Memory B cell (primary cell): ENCODE data around the gene SUN5.

Experiments used
- ATAC-seq: fragments of 150-1000 bp; cut with Tn5 transposase; 2 replicates; pipeline ENCODE4 v1.10.0; 2021; ENCODE audit warnings: low read depth, mild to moderate bottlenecking, moderate library complexity
- DNase-seq, 2 donors: peaks; one replicate each; pipeline ENCODE4 v3.0.0; 2022; ENCODE audit warnings: low spot score in 2 of 2
- H3K27ac Mint-ChIP-seq: one replicate; pipeline ENCODE4 v1.8.0; 2022; ENCODE audit warnings: mild to moderate bottlenecking, moderate library complexity, mixed read lengths
- H3K27me3 Mint-ChIP-seq: one replicate; pipeline ENCODE4 v1.8.0; 2022; ENCODE audit warnings: mixed read lengths
- H3K36me3 Mint-ChIP-seq: one replicate; pipeline ENCODE4 v1.8.0; 2022; ENCODE audit warnings: mild to moderate bottlenecking, mixed read lengths
- H3K4me1 Mint-ChIP-seq: one replicate; pipeline ENCODE4 v1.8.0; 2022; ENCODE audit warnings: mixed read lengths
- H3K4me3 Mint-ChIP-seq: one replicate; pipeline ENCODE4 v1.8.0; 2022; ENCODE audit warnings: mild to moderate bottlenecking, moderate library complexity, mixed read lengths
- H3K9me3 Mint-ChIP-seq: one replicate; pipeline ENCODE4 v1.8.0; 2022; ENCODE audit warnings: mixed read lengths

The SUN5 gene

DNA sequence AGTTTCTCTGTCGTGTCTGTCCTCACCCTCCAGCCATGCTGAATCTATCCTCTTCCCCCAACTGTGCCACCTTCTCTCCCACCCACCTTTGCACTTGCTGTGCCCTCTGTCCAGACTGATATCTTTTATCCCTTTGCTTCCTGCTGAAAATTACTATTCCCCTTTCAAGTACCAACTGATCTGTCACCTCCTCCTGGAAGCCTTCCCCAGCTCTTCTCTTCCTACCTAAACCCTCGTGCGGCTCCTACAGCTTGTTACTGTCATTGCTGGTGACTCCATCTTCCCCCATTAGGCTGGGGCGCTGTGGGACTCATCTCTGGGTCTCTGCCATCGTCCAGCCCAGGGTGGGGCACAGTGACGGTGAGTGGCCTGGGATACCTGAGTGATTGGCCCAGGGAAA, 28.3 kb upstream of the SUN5 start:
- DNase-seq (no peak), ATAC-seq (no peak)

DNA sequence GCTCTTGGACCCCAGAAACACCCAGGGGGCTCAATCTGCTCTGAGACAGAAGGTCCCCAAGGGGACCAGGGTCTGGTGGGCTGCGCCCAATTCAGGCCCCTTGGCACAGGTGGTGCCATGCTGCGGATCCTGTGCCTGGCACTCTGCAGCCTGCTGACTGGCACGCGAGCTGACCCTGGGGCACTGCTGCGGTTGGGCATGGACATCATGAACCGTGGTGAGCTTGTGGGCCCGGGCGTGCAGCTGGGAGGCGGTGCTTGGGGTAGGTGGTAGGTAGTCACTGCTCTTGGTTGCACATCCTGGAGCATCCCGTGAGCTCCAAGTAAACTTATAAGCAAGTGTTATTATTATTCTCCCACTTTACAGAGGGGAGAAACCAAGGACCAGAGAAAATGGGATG, 27.3 kb upstream of the SUN5 start, which contains the start of gene BPIFB6:
Gene BPIFB6, plus strand, starts transcription at position 118 of the 400 bp plus-strand sequence. Its CDS starts 0 bp downstream, at position 118.
- no peak within 1 kb of the TSS for H3K27ac Mint-ChIP-seq
- ATAC-seq (no peak), DNase-seq (no peak)
- H3K4me3 Mint-ChIP-seq, result no peak within 1 kb of the TSS
- H3K4me1 Mint-ChIP-seq, result no peaks in the 10 kb centered on the region
- H3K36me3 Mint-ChIP-seq, result no peaks in the 10 kb centered on the region
- H3K27me3 Mint-ChIP-seq, result peaks cover 2% of the 10 kb centered on the region
- H3K9me3 Mint-ChIP-seq, result peaks cover 3% of the 10 kb centered on the region

More for the DNA sequence above, 28.3 kb upstream of the SUN5 start:
- H3K27me3 Mint-ChIP-seq, result peaks cover 2% of the 10 kb centered on the region
- no peaks in the 10 kb centered on the region for H3K4me1 Mint-ChIP-seq
- no peak overlapping the region for H3K27ac Mint-ChIP-seq
- peaks cover 3% of the 10 kb centered on the region for H3K9me3 Mint-ChIP-seq
- no peaks in the 10 kb centered on the region for H3K36me3 Mint-ChIP-seq
- H3K4me3 Mint-ChIP-seq, result no peak overlapping the region

DNA sequence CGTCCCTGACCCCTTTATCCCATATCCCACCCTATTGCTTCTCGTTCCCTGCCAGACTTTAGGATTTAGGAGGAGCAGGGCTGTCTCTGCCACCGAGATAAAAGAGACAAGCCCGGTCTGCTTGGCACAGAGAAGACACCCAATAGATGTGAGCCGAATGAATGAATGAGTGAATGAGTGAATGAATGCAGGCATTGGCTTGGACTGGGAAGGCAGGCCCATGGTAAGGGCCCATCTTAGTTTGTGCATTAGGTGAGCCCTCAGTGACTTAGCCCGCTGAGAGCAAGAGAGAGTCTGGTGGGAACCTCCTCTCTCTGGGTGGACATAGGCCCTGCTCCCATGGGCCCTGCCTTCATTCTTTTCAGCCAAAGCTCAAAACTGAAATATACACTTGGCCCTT, 26.3 kb upstream of the SUN5 start:
- ATAC-seq (no peak), DNase-seq (no peak)
- no peaks in the 10 kb centered on the region for H3K4me1 Mint-ChIP-seq
- H3K9me3 Mint-ChIP-seq, result peaks cover 3% of the 10 kb centered on the region
- no peaks in the 10 kb centered on the region for H3K36me3 Mint-ChIP-seq
- H3K27ac Mint-ChIP-seq, result no peak overlapping the region
- peaks cover 2% of the 10 kb centered on the region for H3K27me3 Mint-ChIP-seq
- H3K4me3 Mint-ChIP-seq, result no peak overlapping the region

DNA sequence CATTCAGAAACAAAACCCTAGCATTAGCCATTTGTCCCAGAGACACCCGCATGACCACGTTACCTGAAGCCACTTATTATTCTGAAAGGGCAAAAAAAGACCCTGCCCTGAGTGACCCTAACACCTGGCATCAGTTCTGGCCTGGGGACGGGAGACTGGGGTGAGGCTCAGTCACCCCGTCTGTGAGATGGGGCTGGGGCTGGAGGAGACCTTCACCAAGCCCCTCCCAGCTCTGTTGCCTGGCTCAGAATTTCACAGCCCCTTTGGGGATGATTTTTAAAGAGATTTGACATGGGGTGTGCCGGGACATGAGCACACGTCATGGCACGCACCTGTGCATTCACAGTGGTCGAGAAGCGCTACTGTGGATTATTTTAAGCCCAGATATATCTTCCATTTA, 25.8 kb upstream of the SUN5 start:
- ATAC-seq (no peak), DNase-seq (no peak)
- H3K36me3 Mint-ChIP-seq, result no peaks in the 10 kb centered on the region
- peaks cover 3% of the 10 kb centered on the region for H3K9me3 Mint-ChIP-seq
- no peak overlapping the region for H3K4me3 Mint-ChIP-seq
- no peaks in the 10 kb centered on the region for H3K4me1 Mint-ChIP-seq
- peaks cover 2% of the 10 kb centered on the region for H3K27me3 Mint-ChIP-seq
- no peak overlapping the region for H3K27ac Mint-ChIP-seq

DNA sequence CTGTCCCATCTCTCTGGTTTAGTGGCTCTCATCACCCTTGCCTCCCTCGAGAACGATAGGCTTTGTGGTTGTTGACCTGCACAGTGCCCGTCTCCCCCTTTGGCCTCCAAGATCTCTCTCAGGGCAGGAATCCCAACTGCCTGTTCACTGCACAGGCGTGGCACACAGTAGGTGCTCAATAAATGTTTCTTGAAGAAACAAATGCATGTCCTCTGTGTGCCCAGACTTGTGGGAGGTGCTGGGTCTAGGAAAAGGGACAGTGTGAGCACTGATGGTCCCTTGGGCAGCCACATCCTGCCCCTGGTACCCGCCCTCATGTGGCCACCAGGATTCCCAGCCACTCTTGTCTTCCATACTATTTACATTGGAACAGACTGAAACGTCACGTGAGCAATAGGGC, 24.6 kb upstream of the SUN5 start:
- Mint-ChIP-seq H3K27me3 (no peaks in the 10 kb centered on the region), H3K36me3 (no peaks in the 10 kb centered on the region), H3K4me3 (no peak overlapping the region), H3K27ac (no peak overlapping the region), H3K4me1 (no peaks in the 10 kb centered on the region), H3K9me3 (peaks cover 3% of the 10 kb centered on the region)
- DNase-seq, result no peak
- no peak for ATAC-seq

DNA sequence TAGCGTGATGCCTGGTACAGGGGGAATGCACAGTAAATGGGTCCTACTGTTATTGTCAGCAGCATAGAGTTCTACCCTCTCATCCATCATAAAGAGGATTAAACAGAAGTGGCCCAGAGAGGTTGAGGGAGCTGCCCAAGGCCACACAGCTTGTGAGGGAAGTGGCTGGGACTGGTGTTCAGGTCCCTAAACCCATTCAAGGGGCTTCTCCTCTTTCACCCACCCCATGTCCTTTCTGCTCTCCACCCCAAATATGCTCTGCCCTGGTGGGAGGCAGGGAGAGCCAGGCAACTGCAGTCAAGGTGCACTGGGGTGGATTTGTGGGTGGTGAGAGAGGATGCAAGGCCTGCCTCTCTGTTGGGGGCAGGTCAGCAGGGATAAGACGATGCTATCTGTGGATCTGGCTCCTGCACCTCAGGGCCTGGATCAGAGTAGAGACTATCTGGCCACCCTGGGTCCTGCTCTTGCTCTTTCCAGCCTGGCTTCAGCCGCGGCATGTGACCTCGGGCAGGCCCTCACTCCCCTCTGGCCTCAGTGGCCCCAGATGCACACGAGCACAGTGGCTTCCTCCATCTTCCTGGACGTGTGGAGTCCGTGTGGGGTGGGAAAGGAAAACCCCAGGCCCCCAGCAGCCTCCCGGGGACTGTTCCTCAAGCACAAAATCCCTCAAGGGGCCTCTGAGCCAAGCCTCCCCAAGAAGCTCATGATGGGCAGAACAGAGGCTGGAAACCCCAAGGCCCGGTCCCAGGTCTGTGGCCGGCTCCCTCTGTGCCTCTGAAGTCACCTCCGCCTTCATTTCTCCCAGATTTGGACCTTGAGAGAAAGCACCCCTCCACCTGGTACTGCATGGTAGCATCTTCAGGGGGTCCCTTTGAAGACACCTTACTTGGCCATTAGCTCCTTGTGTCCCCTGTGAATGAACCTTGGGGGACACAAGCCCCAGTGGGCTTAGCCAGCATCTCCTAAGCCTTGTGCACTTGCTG, 23.8 kb upstream of the SUN5 start:
- peaks cover 1% of the 10 kb centered on the region for H3K27me3 Mint-ChIP-seq
- ATAC-seq (no peak), DNase-seq (no peak)
- no peak overlapping the region for H3K4me3 Mint-ChIP-seq
- H3K27ac Mint-ChIP-seq, result no peak overlapping the region
- H3K4me1 Mint-ChIP-seq, result no peaks in the 10 kb centered on the region
- peaks cover under 1% of the 10 kb centered on the region for H3K9me3 Mint-ChIP-seq
- H3K36me3 Mint-ChIP-seq, result no peaks in the 10 kb centered on the region

DNA sequence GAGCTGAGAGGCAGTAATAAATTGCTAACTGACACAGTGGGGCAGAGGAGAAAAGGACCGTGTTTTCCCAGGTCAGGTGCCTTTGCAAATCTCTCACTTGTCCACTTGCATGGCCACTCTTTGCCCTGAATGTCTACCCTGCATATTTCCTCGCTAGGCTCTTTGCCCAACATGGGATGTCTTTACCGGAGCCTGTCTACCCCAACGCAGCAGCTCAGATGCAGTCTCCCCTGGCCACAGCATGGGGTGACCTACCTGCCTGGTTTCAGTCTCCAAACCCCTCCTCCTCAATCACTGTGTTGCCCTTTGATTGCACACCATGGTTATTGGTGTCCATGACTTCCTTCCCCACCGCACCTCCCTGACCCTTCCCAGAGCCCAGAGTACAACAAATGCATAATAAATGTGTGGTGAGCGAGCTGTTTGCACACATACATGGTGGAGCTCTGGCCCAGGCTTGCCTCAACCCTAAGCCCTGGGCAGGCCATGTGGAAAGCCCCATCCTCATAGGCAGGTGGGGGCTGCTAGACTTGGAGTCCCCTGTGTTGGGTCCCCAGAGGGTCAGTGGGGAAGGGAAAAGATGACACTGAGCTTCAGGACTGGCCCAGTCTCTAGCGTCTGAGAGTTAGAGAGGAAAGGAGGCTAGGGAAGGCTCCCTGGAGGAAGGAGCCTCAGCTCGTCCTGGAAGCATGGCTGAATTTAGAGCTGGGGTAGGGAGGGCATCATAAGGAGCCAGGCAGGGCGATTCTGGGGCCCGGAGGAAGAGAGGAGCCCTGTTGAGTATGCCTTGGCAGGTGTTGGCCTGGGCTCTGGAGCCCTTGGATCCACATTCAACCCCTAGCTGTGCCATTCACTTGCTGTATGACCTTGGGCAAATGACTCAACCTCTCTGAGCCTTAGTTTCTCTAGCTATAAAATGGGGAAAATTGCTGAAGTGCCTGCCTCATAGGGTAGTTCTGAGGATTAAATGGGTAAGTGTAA, 22.8 kb upstream of the SUN5 start:
- Mint-ChIP-seq H3K36me3 (no peaks in the 10 kb centered on the region), H3K9me3 (no peaks in the 10 kb centered on the region), H3K4me1 (no peaks in the 10 kb centered on the region), H3K27me3 (peaks cover 1% of the 10 kb centered on the region), H3K4me3 (no peak overlapping the region), H3K27ac (no peak overlapping the region)
- DNase-seq (no peak), ATAC-seq (no peak)

DNA sequence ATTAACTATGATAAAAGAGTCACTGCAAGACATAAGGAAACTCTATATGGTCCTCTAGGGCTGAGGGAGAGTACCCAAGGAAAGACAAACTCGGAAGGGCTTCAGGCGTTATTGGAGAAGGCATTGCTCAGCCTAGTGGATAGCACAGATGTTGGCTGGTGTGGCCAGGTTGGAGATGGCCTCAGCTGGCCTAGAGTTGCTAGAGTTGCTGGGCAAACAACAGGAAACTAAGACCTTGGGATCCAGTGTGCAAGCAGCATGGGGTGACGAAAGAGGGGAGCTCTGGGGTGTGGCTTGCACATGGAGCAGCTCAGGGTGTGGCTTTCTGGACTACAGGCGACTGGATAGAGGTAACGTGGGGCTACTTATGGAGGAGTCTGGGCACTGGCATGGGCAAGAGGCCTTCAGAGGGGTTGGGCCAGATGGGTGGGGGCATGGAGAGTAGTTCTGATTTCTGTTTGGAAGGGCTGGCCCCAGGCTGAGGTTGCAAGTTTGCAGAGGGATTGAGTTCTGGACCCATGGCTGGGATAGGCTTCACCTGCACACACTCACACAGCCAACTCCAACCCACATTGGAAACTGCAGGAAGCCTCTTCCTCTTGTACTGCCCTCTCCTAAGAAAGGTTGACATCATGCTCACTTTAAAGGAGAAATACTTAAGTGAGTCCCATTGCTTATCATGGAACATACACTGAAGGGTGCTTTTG, 22.0 kb upstream of the SUN5 start:
- peaks cover 1% of the 10 kb centered on the region for H3K4me1 Mint-ChIP-seq
- H3K36me3 Mint-ChIP-seq, result no peaks in the 10 kb centered on the region
- peaks cover 1% of the 10 kb centered on the region for H3K27me3 Mint-ChIP-seq
- no peak for DNase-seq
- no peak overlapping the region for H3K27ac Mint-ChIP-seq
- no peaks in the 10 kb centered on the region for H3K9me3 Mint-ChIP-seq
- H3K4me3 Mint-ChIP-seq, result no peak overlapping the region
- no peak for ATAC-seq

DNA sequence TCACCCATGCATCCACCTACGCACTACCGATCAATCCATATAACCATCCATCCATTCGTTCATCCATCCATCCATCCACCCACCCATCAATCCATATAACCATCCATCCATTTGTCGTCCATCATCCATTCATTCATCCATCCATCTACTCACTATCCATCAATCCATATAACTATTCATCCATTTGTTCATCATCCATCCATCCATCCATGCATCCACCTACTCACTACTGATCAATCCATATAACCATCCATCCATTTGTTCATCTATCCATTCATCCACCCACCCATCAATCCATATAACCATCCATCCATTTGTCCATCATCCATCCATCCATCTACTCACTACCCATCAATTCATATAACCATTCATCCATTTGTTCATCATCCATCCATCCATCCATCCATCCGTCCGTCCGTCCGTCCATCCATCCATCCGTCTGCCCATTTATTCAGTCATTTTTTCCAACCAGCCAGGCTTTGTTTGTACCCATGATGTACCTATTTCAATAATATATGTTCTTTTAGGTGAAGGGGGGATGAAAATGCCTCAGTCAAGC, 21.2 kb upstream of the SUN5 start:
- DNase-seq (no peak), ATAC-seq (no peak)
- Mint-ChIP-seq H3K36me3 (no peaks in the 10 kb centered on the region), H3K9me3 (no peaks in the 10 kb centered on the region), H3K4me3 (no peak overlapping the region), H3K27me3 (peaks cover 1% of the 10 kb centered on the region), H3K27ac (no peak overlapping the region), H3K4me1 (peaks cover 4% of the 10 kb centered on the region)

DNA sequence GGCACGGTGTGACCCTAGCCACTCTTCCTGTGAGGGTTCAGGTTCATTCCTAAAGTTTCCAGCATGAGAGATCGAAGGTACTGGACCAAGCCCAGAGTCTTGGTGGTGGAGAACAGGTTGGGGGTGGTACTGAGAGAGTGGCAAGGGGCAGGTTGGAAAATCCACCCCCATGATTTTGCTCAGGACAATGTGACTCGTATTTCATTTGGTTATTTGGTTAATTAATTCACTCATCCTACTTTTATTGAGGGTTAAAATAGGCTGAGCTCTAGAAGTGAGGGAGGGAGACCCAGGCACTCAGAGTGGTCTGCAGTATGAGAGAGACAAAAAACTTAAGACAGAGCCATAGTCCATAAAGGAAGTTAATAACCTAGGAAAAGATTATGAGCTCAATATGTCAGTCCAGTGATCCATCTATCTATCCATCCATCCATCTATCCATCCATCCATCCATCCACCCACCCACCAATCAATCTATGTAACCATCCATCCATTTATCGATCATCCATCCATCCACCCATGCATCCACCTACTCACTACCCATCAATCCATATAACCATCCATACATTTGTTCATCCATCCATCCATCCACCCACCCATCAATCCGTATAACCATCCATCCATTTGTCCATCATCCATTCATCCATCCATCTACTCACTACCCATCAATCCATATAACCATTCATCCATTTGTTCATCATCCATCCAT, 20.5 kb upstream of the SUN5 start:
- Mint-ChIP-seq H3K36me3 (no peaks in the 10 kb centered on the region), H3K27ac (no peak overlapping the region), H3K27me3 (peaks cover 1% of the 10 kb centered on the region), H3K4me1 (peaks cover 4% of the 10 kb centered on the region), H3K9me3 (no peaks in the 10 kb centered on the region), H3K4me3 (no peak overlapping the region)
- DNase-seq (no peak), ATAC-seq (no peak)

DNA sequence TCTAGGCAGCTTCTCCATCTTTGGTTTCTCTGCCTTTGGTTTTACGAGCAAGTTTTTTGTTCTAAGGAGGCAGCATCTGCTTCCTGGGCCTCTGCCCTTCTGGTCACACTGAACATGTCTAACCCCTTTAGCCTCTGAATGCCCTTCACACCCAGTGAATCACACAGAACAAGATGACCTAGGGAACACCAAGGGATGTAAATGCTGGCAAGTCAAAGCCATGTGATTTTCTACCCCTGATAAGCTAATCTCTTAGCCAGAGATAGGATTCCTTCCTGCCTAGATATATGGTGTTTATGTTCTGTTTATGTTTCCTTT, 20.0 kb upstream of the SUN5 start:
- Mint-ChIP-seq H3K27ac (no peak overlapping the region), H3K4me3 (no peak overlapping the region), H3K4me1 (peaks cover 4% of the 10 kb centered on the region), H3K36me3 (no peaks in the 10 kb centered on the region), H3K27me3 (peaks cover 1% of the 10 kb centered on the region), H3K9me3 (no peaks in the 10 kb centered on the region)
- DNase-seq (no peak), ATAC-seq (no peak)

DNA sequence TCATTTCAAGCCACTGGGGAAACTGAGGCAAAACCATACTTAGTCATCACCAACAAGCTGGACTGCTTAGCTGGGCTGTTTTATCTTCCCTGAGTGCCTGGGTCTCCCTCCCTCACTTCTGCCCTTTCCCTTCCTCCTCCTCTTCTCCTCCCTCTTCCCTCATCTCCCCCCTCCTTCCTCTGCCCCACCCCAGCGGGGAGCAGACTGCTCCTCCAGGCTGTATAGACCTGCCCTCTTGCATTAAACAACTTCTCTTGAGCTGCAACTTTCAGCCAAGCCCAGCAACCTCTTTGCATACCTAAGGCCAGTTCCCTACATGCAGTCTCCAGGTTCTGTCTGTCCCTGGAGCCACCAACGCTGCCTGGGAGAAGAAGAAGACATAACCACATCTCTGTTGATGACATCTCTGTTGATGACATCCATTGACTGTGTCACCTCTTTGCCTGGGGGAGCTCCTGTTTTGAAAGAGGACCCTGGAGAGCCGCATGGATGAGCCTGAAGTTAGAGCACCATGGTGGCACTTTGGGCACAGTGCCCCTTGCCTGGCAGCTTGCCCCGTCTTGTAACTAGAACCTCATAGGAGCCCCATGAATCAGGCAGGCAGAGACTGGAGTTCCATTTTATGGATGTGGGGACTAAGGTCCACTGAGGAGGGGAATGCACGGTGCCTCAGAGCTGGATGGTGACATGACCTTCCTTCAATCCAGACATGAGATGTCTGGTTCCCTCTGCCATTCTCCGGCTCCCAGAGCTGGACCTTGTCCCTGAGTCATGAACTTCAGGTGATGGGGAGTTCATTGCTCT, 19.4 kb upstream of the SUN5 start:
- Mint-ChIP-seq H3K27me3 (peaks cover 1% of the 10 kb centered on the region), H3K4me3 (no peak overlapping the region), H3K36me3 (no peaks in the 10 kb centered on the region), H3K9me3 (no peaks in the 10 kb centered on the region), H3K27ac (no peak overlapping the region), H3K4me1 (peaks cover 4% of the 10 kb centered on the region)
- DNase-seq (no peak), ATAC-seq (no peak)
